IMR-90 (cell line): ENCODE data around the gene BCL2L1. TPM values are rescaled to one million over a fixed set of nuclear protein-coding genes. Genes with fewer than 3 reads are reported as not detected.

Source experiments
- ATAC-seq: fragments of 200-7000 bp; cut with Tn5 transposase; 2 replicates; pipeline ENCODE4 v1.9.1; 2020; ENCODE audit warnings: low read depth, mild to moderate bottlenecking, moderate library complexity
- BruUV-seq: library from RNA; stranded (reverse); fragments of 400-500 nt; replicated peaks from 2 replicates; lab custom pipeline; 2021; lab: Mats Ljungman, UMichigan
- CTCF ChIA-PET: fragments of 300-600 bp; formaldehyde crosslinking; extraction: SDS; loops from one replicate; lab custom pipeline; 2021; ENCODE audit warnings: antibody characterized with exemption; lab: Yijun Ruan, JAX
- POLR2A ChIA-PET: fragments of 300-600 bp; sonication (Branson Sonifier 250); formaldehyde crosslinking; loops from one replicate; lab custom pipeline; 2022; ENCODE audit warnings: antibody characterized with exemption; ENCODE audit not compliant: unreplicated experiment; lab: Charles Lee
- DNase-seq: peaks from one replicate; pipeline ENCODE4 v3.0.0; 2013
- H2AFZ ChIP-seq: replicated peaks from 2 replicates; pipeline ENCODE3; 2013; ENCODE audit warnings: low read length, mild to moderate bottlenecking; ENCODE audit not compliant: poor library complexity
- H2AK5ac ChIP-seq: 2 replicates; pipeline ENCODE4 v1.6.1; 2013; ENCODE audit warnings: low read depth, low read length, inconsistent platforms
- H2AK9ac ChIP-seq: replicated peaks from 2 replicates; pipeline ENCODE3; 2013; ENCODE audit warnings: mild to moderate bottlenecking, low read depth, low read length, moderate library complexity; ENCODE audit not compliant: poor library complexity
- H2BK120ac ChIP-seq: 2 replicates; pipeline ENCODE4 v1.6.1; 2013; ENCODE audit warnings: low read depth, low read length, inconsistent platforms
- H2BK15ac ChIP-seq: 3 replicates; pipeline ENCODE4 v1.6.1; 2013; ENCODE audit warnings: low read depth, low read length, inconsistent platforms
- H2BK20ac ChIP-seq: 2 replicates; pipeline ENCODE4 v1.6.1; 2013; ENCODE audit warnings: low read depth, mild to moderate bottlenecking, inconsistent platforms, low read length, moderate library complexity
- H2BK5ac ChIP-seq: 2 replicates; pipeline ENCODE4 v1.6.1; 2013; ENCODE audit warnings: mild to moderate bottlenecking, low read depth, low read length, inconsistent platforms; ENCODE audit not compliant: poor library complexity, severe bottlenecking
- H3K14ac ChIP-seq: replicated peaks from 2 replicates; pipeline ENCODE4 v1.6.1; 2013; ENCODE audit warnings: low read depth, low read length, inconsistent platforms
- H3K18ac ChIP-seq: 2 replicates; pipeline ENCODE4 v1.6.1; 2013; ENCODE audit warnings: low read depth, low read length, control low read depth
- H3K23ac ChIP-seq: 2 replicates; pipeline ENCODE4 v1.6.1; 2013; ENCODE audit warnings: low read depth, low read length, inconsistent platforms
- H3K27ac ChIP-seq: 2 replicates; pipeline ENCODE4 v1.5.1; 2013; ENCODE audit warnings: mild to moderate bottlenecking, control low read depth, low read length; ENCODE audit not compliant: insufficient read depth
- H3K27me3 ChIP-seq: 2 replicates; pipeline ENCODE4 v1.6.1; 2013; ENCODE audit warnings: low read length; ENCODE audit not compliant: control insufficient read depth, insufficient read depth
- H3K36me3 ChIP-seq: 2 replicates; pipeline ENCODE4 v1.6.1; 2013; ENCODE audit warnings: low read length, mixed read lengths; ENCODE audit not compliant: control insufficient read depth, insufficient read depth
- H3K4ac ChIP-seq: 2 replicates; pipeline ENCODE4 v1.6.1; 2013; ENCODE audit warnings: low read depth, low read length, inconsistent platforms
- H3K4me1 ChIP-seq: 2 replicates; pipeline ENCODE4 v1.6.1; 2013; ENCODE audit warnings: low read length, mixed read lengths; ENCODE audit not compliant: control insufficient read depth, insufficient read depth
- H3K4me2 ChIP-seq: 2 replicates; pipeline ENCODE4 v1.6.1; 2013; ENCODE audit warnings: low read depth, mild to moderate bottlenecking, control low read depth, low read length, moderate library complexity
- H3K4me3 ChIP-seq: 2 replicates; pipeline ENCODE4 v1.5.1; 2013; ENCODE audit warnings: low read depth, mild to moderate bottlenecking, control low read depth, low read length, moderate library complexity; ENCODE audit not compliant: insufficient read depth
- H3K56ac ChIP-seq: 2 replicates; pipeline ENCODE4 v1.6.1; 2013; ENCODE audit warnings: low read length, inconsistent platforms; ENCODE audit not compliant: insufficient read depth; ENCODE audit errors: extremely low read depth
- H3K79me1 ChIP-seq, 2 experiments: 2 replicates each; pipeline ENCODE4 v1.6.1; 2013; ENCODE audit warnings: low read length in 2 of 2, inconsistent platforms in 1 of 2, low read depth in 1 of 2
- H3K9ac ChIP-seq: 2 replicates; pipeline ENCODE4 v1.6.1; 2013; ENCODE audit warnings: low read depth, low read length, control low read depth
- H3K9me1 ChIP-seq: 2 replicates; pipeline ENCODE4 v1.6.1; 2013; ENCODE audit warnings: low read length, inconsistent platforms; ENCODE audit not compliant: insufficient read depth
- H3K9me3 ChIP-seq: 2 replicates; pipeline ENCODE4 v1.6.1; 2013; ENCODE audit warnings: low read length; ENCODE audit not compliant: control insufficient read depth, insufficient read depth
- H4K20me1 ChIP-seq: 2 replicates; pipeline ENCODE4 v1.6.1; 2013; ENCODE audit warnings: low read length, inconsistent platforms; ENCODE audit not compliant: insufficient read depth
- H4K5ac ChIP-seq: 2 replicates; pipeline ENCODE4 v1.6.1; 2013; ENCODE audit warnings: mild to moderate bottlenecking, low read depth, low read length, control low read depth
- H4K8ac ChIP-seq, 2 experiments: 2 replicates each; pipeline ENCODE4 v1.6.1; 2013; ENCODE audit warnings: low read depth in 2 of 2, low read length in 2 of 2, control low read depth in 1 of 2, inconsistent platforms in 1 of 2
- H4K91ac ChIP-seq: 2 replicates; pipeline ENCODE4 v1.6.1; 2013; ENCODE audit warnings: low read depth, low read length, inconsistent platforms; ENCODE audit not compliant: insufficient read depth
- BHLHE40 ChIP-seq: fragments of 150-350 bp; IDR thresholded peaks from 2 replicates; pipeline ENCODE4 v1.6.1; 2016; ENCODE audit warnings: mild to moderate bottlenecking, low read depth, low read length
- FOS ChIP-seq: fragments of 150-350 bp; IDR thresholded peaks from 2 replicates; pipeline ENCODE4 v1.6.1; 2016; ENCODE audit warnings: low read depth, low read length
- MAFK ChIP-seq: IDR thresholded peaks from 2 replicates; pipeline ENCODE4 v1.6.1; 2012; ENCODE audit warnings: low read depth, low read length, improper control_type of control experiment
- POLR2A ChIP-seq: IDR thresholded peaks from 2 replicates; pipeline ENCODE4 v1.6.1; 2012; ENCODE audit warnings: mild to moderate bottlenecking, low read depth, low read length
- RFX5 ChIP-seq: IDR thresholded peaks from 2 replicates; pipeline ENCODE4 v1.8.0; 2012; ENCODE audit warnings: low read depth, mild to moderate bottlenecking, low read length, moderate library complexity
- WGBS, 2 experiments: methylation state at CpG; one replicate each; pipeline versions ENCODE4 v1.1.5 to v1.1.7; 2013; ENCODE audit warnings: missing lambda C conversion rate in 2 of 2; ENCODE audit not compliant: insufficient read length in 1 of 2; ENCODE audit errors: extremely low coverage in 2 of 2; 5-methylcytosine and 5-hydroxymethylcytosine counted together
- dilution Hi-C: fragments of 300-500 bp; cut with HindIII; formaldehyde crosslinking; loops from one replicate; pipeline ENCODE4 v1.14.3; 2018; ENCODE audit warnings: low sequenced_read_pairs; ENCODE audit not compliant: unreplicated experiment
- in situ Hi-C: fragments of 300-500 bp; cut with MboI; formaldehyde crosslinking; loops from 3 replicates; pipeline ENCODE4 v1.14.3; 2019; ENCODE audit warnings: low sequenced_read_pairs, inconsistent platforms, mixed read lengths
- intact Hi-C: fragments of 100-400 bp; cut with micrococcal nuclease; formaldehyde crosslinking; loops from 2 replicates; pipeline ENCODE4 v1.10.0; 2022
- polyA plus RNA-seq, 3 experiments: library from polyadenylated mRNA; depleted of rRNA; stranded (reverse); fragments of >200 nt; gene quantifications; 2 replicates each; pipeline ENCODE4 v1.2.3, GENCODE V29; 2012; ENCODE audit warnings: low replicate concordance in 1 of 3
- total RNA-seq: library from RNA; depleted of rRNA; stranded (reverse); fragments of >200 nt; gene quantifications from 2 replicates; pipeline ENCODE4 v1.2.3, GENCODE V29; 2012
- TF ChIP-seq, protein P1 (sequence below): fragments of 150-350 bp; IDR thresholded peaks from 2 replicates; pipeline ENCODE4 v1.6.1; 2017; ENCODE audit warnings: mild to moderate bottlenecking, antibody characterized with exemption, low read length, low read depth

Gene BCL2L1
- total and polyA plus RNA-seq, 2 of the 4 experiments (the other 2 are of a cell fraction): 40.2 to 41.9 TPM

DNA sequence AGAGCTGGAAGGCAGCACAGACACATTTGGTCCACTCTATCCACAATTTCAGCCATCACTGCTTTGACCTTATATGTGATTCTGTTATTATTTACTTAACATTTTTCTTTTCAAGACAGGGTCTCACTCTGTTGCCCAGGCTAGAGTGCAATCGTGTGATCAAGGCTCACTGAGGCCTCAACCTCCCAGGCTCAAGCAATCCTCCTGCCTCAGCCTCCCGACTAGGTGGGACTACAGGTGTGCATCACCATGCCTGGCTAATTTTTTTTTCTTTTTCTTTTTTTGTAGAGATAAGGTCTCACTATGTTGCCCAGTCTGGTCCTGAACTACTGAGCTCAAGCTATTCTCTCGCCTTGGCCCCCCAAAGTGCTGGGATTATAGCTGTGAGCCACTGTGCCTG lies 40.3 kb downstream of the BCL2L1 start:
- Histone ChIP-seq H3K79me1 (peaks cover 58 to 92% of the 10 kb centered on the region in 2 experiments), H3K9ac (no peak overlapping the region), H3K36me3 (peaks cover 22% of the 10 kb centered on the region), H2AFZ (no peak overlapping the region), H2BK20ac (no peak overlapping the region), H3K9me3 (no peaks in the 10 kb centered on the region), H4K8ac (no peak overlapping the region), H3K14ac (no peak overlapping the region), H3K4me1 (peaks cover 17% of the 10 kb centered on the region), H3K4me2 (no peak overlapping the region), H2BK5ac (no peak overlapping the region), H3K56ac (no peak overlapping the region), H3K18ac (no peak overlapping the region), H4K20me1 (peaks cover 33% of the 10 kb centered on the region; the same call in 1 of the 2 replicates), H2BK15ac (no peak overlapping the region), H3K4ac (no peak overlapping the region), H3K23ac (no peak overlapping the region), H3K4me3 (no peak overlapping the region), H2AK9ac (no peak overlapping the region), H3K9me1 (peaks cover 38% of the 10 kb centered on the region), H3K27ac (no peak overlapping the region), H3K27me3 (no peaks in the 10 kb centered on the region), H2AK5ac (no peak overlapping the region), H2BK120ac (no peak overlapping the region), H4K91ac (no peak overlapping the region), H4K5ac (no peak overlapping the region)
- BruUV-seq: no TSS peak
- TF ChIP-seq MAFK (no peak), BHLHE40 (no peak), FOS (no peak), POLR2A (no peak), RFX5 (no peak)
- TF ChIP-seq, protein P1, sequence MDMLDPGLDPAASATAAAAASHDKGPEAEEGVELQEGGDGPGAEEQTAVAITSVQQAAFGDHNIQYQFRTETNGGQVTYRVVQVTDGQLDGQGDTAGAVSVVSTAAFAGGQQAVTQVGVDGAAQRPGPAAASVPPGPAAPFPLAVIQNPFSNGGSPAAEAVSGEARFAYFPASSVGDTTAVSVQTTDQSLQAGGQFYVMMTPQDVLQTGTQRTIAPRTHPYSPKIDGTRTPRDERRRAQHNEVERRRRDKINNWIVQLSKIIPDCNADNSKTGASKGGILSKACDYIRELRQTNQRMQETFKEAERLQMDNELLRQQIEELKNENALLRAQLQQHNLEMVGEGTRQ: no peak
- DNase-seq (no peak), ATAC-seq (no peak)
- POLR2A ChIA-PET: no interaction called here
- no CpG with 5 or more reads among the region's 3 CpGs for WGBS, 2 experiments
- intact Hi-C loops (no loop called here), in situ Hi-C loops (no loop called here), dilution Hi-C loops (no loop called here)
- CTCF ChIA-PET: interaction anchor here (1.2 kb wide), 1 partner anchor 41 kb away, joined by 3 read pairs; no protein-coding TSS in a partner anchor
